OCI-LY1 (cell line): ENCODE data around the gene TMEM196.

ENCODE experiments used
- CTCF ChIP-seq: fragments of 200-600 bp; sonication (generic), shearing (Covaris generic); IDR thresholded peaks from 2 replicates; pipeline ENCODE4 v1.5.1; 2017; ENCODE audit warnings: mild to moderate bottlenecking, antibody characterized with exemption, low read length, moderate library complexity, mixed read lengths
- EZH2 ChIP-seq: fragments of 200-600 bp; sonication (generic), shearing (Covaris generic); IDR thresholded peaks from 2 replicates; pipeline ENCODE4 v1.8.0; 2017; ENCODE audit warnings: borderline replicate concordance, mixed run types, mild to moderate bottlenecking, antibody characterized with exemption, low read length, moderate library complexity, mixed read lengths

- TF ChIP-seq CTCF = no peak
- TF ChIP-seq EZH2 = no peak
Observed at GRCh38 chr7:19707240-19707639, 66.2 kb downstream of the TMEM196 start.
